ENCODE measurements around the gene CSPG4. TPM values are rescaled to one million over a fixed set of nuclear protein-coding genes. Genes with fewer than 3 reads are reported as not detected.

CSPG4 gene
- total and polyA plus RNA-seq, 2 of the 8 experiments (the other 6 are each of a cell fraction or from before 2014, with no cell fraction given), result 1.4 to 3.0 TPM

DNA sequence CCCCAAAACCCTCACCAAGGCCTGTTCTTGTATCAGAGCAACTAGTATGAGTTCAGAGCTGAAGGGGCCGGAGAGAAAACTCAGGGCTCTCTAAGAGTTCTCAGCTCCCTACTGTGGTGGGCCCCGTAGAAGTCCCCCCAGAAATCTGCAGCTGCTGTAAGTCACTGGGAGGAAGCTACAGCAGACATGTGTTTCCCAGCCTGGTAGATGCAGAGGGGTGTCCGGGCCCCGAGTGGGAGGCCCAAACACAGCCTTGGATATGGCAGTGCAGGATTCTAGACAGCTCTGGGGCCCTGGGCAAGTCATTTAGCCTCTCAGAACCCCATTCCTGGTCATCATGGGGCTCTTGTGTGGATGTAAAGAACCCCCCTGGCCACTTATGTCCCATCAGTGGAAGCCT lies 39.2 kb upstream of the CSPG4 start:
- H3K79me1 ChIP-seq (ENCODE audit: low read depth, low read length), result no peaks in the 10 kb centered on the region
- no peaks in the 10 kb centered on the region for H3K27me3 ChIP-seq (replicated peaks in 1 of 4; ENCODE audit: control insufficient read depth in 3 of 4, extremely low read depth in 1 of 4, insufficient read depth in 3 of 4, low read length in 3 of 4)
- no peaks in the 10 kb centered on the region for H3K9me3 ChIP-seq (ENCODE audit: insufficient read depth in 2 of 2, low read depth in 1 of 2, low read length in 1 of 2)
- H3K4me2 ChIP-seq (ENCODE audit: insufficient read depth in 1 of 2, low read depth in 2 of 2, low read length in 2 of 2), result no peak overlapping the region
- no peaks in the 10 kb centered on the region for H3K36me3 ChIP-seq (ENCODE audit: control insufficient read depth in 2 of 4, insufficient read depth in 4 of 4, low read length in 3 of 4)
- H3K79me2 ChIP-seq (ENCODE audit: control insufficient read depth in 1 of 2, insufficient read depth in 2 of 2, low read length in 2 of 2), result no peaks in the 10 kb centered on the region
- no peak overlapping the region for H2BK120ac ChIP-seq (replicated peaks; ENCODE audit: low read depth, low read length)
- H3K4ac ChIP-seq (replicated peaks; ENCODE audit: insufficient read length, low read depth, low read length), result no peak overlapping the region
- H3K14ac ChIP-seq (ENCODE audit: insufficient read length), result no peak overlapping the region
- 96% methylated on average over 4 of the region's 4 CpGs; no CpG with 5 or more reads in 1 of the 2 experiments for WGBS, 2 experiments (ENCODE audit: extremely low coverage in 1 of 2, insufficient coverage in 1 of 2, insufficient read length in 1 of 2, insufficient replicate concordance in 2 of 2, low coverage in 1 of 2, low lambda C conversion rate in 2 of 2, missing lambda C conversion rate in 1 of 2)
- no peak overlapping the region for H4K91ac ChIP-seq (replicated peaks; ENCODE audit: insufficient read length, low read length)
- H2BK15ac ChIP-seq (ENCODE audit: low read length), result no peak overlapping the region
- H3K4me1 ChIP-seq (replicated peaks in 1 of 4; ENCODE audit: control insufficient read depth in 3 of 4, insufficient read depth in 4 of 4, low read length in 3 of 4), result 0 out of 7 replicates have a peak, but pooled peaks cover 0 to 2% (median 0%) of the 10 kb centered on the region in 4 experiments
- H3K56ac ChIP-seq (replicated peaks; ENCODE audit: insufficient read length, low read depth, low read length), result no peak overlapping the region
- H2AFZ ChIP-seq (ENCODE audit: low read length), result no peak overlapping the region
- H4K8ac ChIP-seq (ENCODE audit: extremely low read depth, insufficient read depth, low read length), result no peak overlapping the region
- FAIRE-seq (no peak), DNase-seq (ENCODE audit: low read depth in 1 of 2, low spot score in 2 of 2) (no peak)
- H4K20me1 ChIP-seq (replicated peaks in 1 of 2; ENCODE audit: control insufficient read depth in 1 of 2, insufficient read depth in 2 of 2, low read length in 2 of 2), result no peaks in the 10 kb centered on the region
- H2BK20ac ChIP-seq (ENCODE audit: low read length), result no peak overlapping the region
- CTCF ChIA-PET (ENCODE audit: partially characterized antibody), result interaction anchor here (1.4 to 2.8 kb wide), 6 partner anchors 9 to 172 kb away, joined by 3 to 14 read pairs (median 8); no protein-coding TSS in a partner anchor
- H3K4me3 ChIP-seq (ENCODE audit: extremely low read depth in 1 of 4, insufficient read depth in 2 of 4, low read depth in 3 of 4, low read length in 4 of 4), result no peak overlapping the region
- H3K23ac ChIP-seq (ENCODE audit: insufficient read length), result no peak overlapping the region
- no peak overlapping the region for H2BK5ac ChIP-seq (ENCODE audit: low read depth, low read length)
- H2AK5ac ChIP-seq (ENCODE audit: low read depth, low read length), result no peak overlapping the region
- no peaks in the 10 kb centered on the region for H3K23me2 ChIP-seq (ENCODE audit: low read depth, low read length)
- no peak overlapping the region for H3K18ac ChIP-seq (ENCODE audit: extremely low read depth, low read length)
- H3K27ac ChIP-seq (ENCODE audit: low read depth, low read length), result no peak overlapping the region
- no peak overlapping the region for H3K9ac ChIP-seq (replicated peaks in 1 of 4; ENCODE audit: extremely low read depth in 1 of 4, low read depth in 3 of 4, low read length in 3 of 4)
- POLR2A ChIA-PET (ENCODE audit: partially characterized antibody), result interaction anchor here (1.0 to 1.4 kb wide), 2 partner anchors 11 to 92 kb away, joined by 3 read pairs; no protein-coding TSS in a partner anchor
- no peak overlapping the region for H2BK12ac ChIP-seq (ENCODE audit: low read depth, low read length)
- H4K5ac ChIP-seq (ENCODE audit: insufficient read length, low read depth, low read length), result no peak overlapping the region
- TF ChIP-seq RAD21 (IDR thresholded peaks at IDR 0.05 in 1 of 2, conservative IDR thresholded peaks at IDR 0.05 in 1 of 2; ENCODE audit: low read depth in 2 of 2, low read length in 2 of 2) (no peak), CEBPB (IDR thresholded peaks at IDR 0.05; ENCODE audit: low read depth, low read length) (no peak), NRF1 (IDR thresholded peaks at IDR 0.05; ENCODE audit: low read depth, low read length) (no peak), KDM5A (IDR thresholded peaks at IDR 0.05; ENCODE audit: low read length) (no peak), POLR2A (IDR thresholded peaks at IDR 0.05; ENCODE audit: control extremely low read depth in 1 of 2, low read depth in 2 of 2, low read length in 2 of 2) (no peak), ZNF274 (IDR thresholded peaks at IDR 0.05; ENCODE audit: borderline replicate concordance, extremely low read depth, low read length) (no peak), TEAD4 (IDR thresholded peaks at IDR 0.05; ENCODE audit: low read depth, low read length) (no peak), NANOG (IDR thresholded peaks at IDR 0.05; ENCODE audit: insufficient read depth, low read depth, low read length, poor library complexity, severe bottlenecking) (no peak), SIN3A (conservative IDR thresholded peaks at IDR 0.05 in 1 of 2, IDR thresholded peaks at IDR 0.05 in 1 of 2; ENCODE audit: low read depth in 1 of 2, low read length in 2 of 2) (no peak), CREB1 (IDR thresholded peaks at IDR 0.05) (no peak), JUND (IDR thresholded peaks at IDR 0.05; ENCODE audit: low read length) (no peak), BRCA1 (IDR thresholded peaks at IDR 0.05; ENCODE audit: low read depth, low read length) (no peak), HDAC2 (IDR thresholded peaks at IDR 0.05; ENCODE audit: borderline replicate concordance in 1 of 2, low read depth in 2 of 2, low read length in 2 of 2) (no peak)
- TF ChIP-seq, protein P1, sequence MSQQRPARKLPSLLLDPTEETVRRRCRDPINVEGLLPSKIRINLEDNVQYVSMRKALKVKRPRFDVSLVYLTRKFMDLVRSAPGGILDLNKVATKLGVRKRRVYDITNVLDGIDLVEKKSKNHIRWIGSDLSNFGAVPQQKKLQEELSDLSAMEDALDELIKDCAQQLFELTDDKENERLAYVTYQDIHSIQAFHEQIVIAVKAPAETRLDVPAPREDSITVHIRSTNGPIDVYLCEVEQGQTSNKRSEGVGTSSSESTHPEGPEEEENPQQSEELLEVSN (IDR thresholded peaks at IDR 0.05), result no peak

Data from H1 (cell line).